Suppressor macrophage treated with lipopolysaccharide for 1 hour (primary cell): ENCODE results near the gene ATP4B.
"Not testable (repeated sequence)": the region's sequence is repeated elsewhere in the genome, so short reads cannot be mapped to it uniquely, and the experiment has no call there.

Source experiments
- DNase-seq, 3 donors: peaks; one replicate each; pipeline ENCODE4 v3.0.0-alpha.2; 2020 to 2022

Gene ATP4B

GRCh38 chr13:113639616-113640262 lies 18.3 kb downstream of the ATP4B start:
- no peak for DNase-seq

- DNase-seq: no peak
Observed at GRCh38 chr13:113638806-113639205, 19.2 kb downstream of the ATP4B start.

- no peak for DNase-seq
Observed at GRCh38 chr13:113638173-113638746, 19.7 kb downstream of the ATP4B start.

GRCh38 chr13:113637262-113638160 lies 20.5 kb downstream of the ATP4B start:
- no peak for DNase-seq

GRCh38 chr13:113636266-113636963 lies 21.6 kb downstream of the ATP4B start:
- no peak for DNase-seq

GRCh38 chr13:113635709-113636108 lies 22.3 kb downstream of the ATP4B start:
- DNase-seq: no peak

GRCh38 chr13:113635048-113635420 lies 23.0 kb downstream of the ATP4B start:
- DNase-seq: no peak

- DNase-seq: no peak
Observed at GRCh38 chr13:113634279-113635047, 23.5 kb downstream of the ATP4B start.

GRCh38 chr13:113633485-113633873 lies 24.5 kb downstream of the ATP4B start:
- no peak for DNase-seq

- no peak for DNase-seq
Observed at GRCh38 chr13:113632706-113633484, 25.1 kb downstream of the ATP4B start.

GRCh38 chr13:113631341-113632095 lies 26.5 kb downstream of the ATP4B start:
- no peak for DNase-seq

GRCh38 chr13:113630804-113631203 lies 27.2 kb downstream of the ATP4B start:
- no peak for DNase-seq

GRCh38 chr13:113630296-113630695 lies 27.7 kb downstream of the ATP4B start:
- no peak for DNase-seq

- no peak for DNase-seq
Observed at GRCh38 chr13:113629866-113630265, 28.1 kb downstream of the ATP4B start.

- DNase-seq: no peak
Observed at GRCh38 chr13:113628291-113629270, 29.4 kb downstream of the ATP4B start.

GRCh38 chr13:113627136-113627535 lies 30.9 kb downstream of the ATP4B start:
- DNase-seq: no peak

GRCh38 chr13:113625965-113626721 lies 31.9 kb downstream of the ATP4B start:
- no peak for DNase-seq

GRCh38 chr13:113624640-113625304 lies 33.2 kb downstream of the ATP4B start:
- not testable (repeated sequence) for DNase-seq
